Ascending aorta (tissue), 2 donors: Measurements from ENCODE around the gene RIMKLA. TPM values are rescaled to one million over a fixed set of nuclear protein-coding genes. Genes with fewer than 3 reads are reported as not detected.

ENCODE experiments used
- DNase-seq, 2 donors: peaks; one replicate each; pipeline ENCODE4 v3.0.0-alpha.2; 2019; ENCODE audit warnings: low spot score in 2 of 2
- H3K27ac ChIP-seq, 2 donors: fragments of 200-600 bp; sonication (generic); one replicate each; pipeline ENCODE4 v1.5.1; 2016 to 2017; ENCODE audit warnings: mild to moderate bottlenecking in 1 of 2
- H3K27me3 ChIP-seq: fragments of 200-600 bp; sonication (generic); one replicate; pipeline ENCODE4 v1.5.1; 2017
- H3K36me3 ChIP-seq, 2 donors: fragments of 200-600 bp; sonication (generic); one replicate each; pipeline ENCODE4 v1.5.1; 2016
- H3K4me1 ChIP-seq, 2 donors: fragments of 200-600 bp; sonication (generic); one replicate each; pipeline ENCODE4 v1.5.1; 2016 to 2017; ENCODE audit warnings: mild to moderate bottlenecking in 1 of 2
- H3K4me3 ChIP-seq, 2 donors: fragments of 200-600 bp; sonication (generic); one replicate each; pipeline ENCODE4 v1.5.1; 2016 to 2017; ENCODE audit warnings: mild to moderate bottlenecking in 1 of 2
- H3K9me3 ChIP-seq, 2 donors: fragments of 200-600 bp; sonication (generic); one replicate each; pipeline ENCODE4 v1.5.1; 2016
- intact Hi-C: fragments of 100-400 bp; cut with DNase I; formaldehyde crosslinking; loops from one replicate; pipeline ENCODE4 v1.15.1; 2023
- total RNA-seq: library from RNA; depleted of rRNA; stranded (reverse); fragments of >200 nt; gene quantifications from one replicate; pipeline ENCODE4 v1.1.0, GENCODE V29; 2016
- TF ChIP-seq, protein P1 (sequence below), 3 experiments: fragments of 200-600 bp in 2 of 3; fragments of 450-650 bp in 1 of 3; sonication (generic) in 2 of 3; IDR thresholded peaks; one replicate each; pipeline ENCODE4 v1.5.1; 2016 to 2019; ENCODE audit warnings: antibody characterized with exemption in 3 of 3, mild to moderate bottlenecking in 1 of 3, moderate library complexity in 1 of 3

Gene RIMKLA
- total RNA-seq, 1 donor from 2014 or later: 2.7 TPM

DNA sequence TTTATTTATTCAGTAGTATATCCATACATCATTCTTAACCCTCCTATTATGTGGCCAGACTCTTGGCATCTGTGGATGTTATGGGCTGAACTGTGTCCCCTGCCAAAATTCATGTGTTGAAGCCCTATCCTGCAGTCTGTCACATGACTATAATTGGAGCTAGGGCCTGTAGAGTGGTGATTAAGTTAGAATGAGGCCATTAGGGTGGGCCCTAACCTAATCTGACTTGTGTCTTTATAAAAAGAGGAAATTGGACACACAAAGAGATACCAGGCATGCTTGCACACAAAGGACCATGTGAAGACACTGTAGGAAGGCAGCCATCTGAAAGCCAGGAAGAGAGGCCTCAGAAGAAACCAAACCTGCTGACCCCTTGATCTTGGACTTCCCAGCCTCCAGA lies 68.7 kb downstream of the RIMKLA start:
- no peaks in the 10 kb centered on the region for H3K36me3 ChIP-seq
- no peaks in the 10 kb centered on the region for H3K27me3 ChIP-seq
- TF ChIP-seq, protein P1, sequence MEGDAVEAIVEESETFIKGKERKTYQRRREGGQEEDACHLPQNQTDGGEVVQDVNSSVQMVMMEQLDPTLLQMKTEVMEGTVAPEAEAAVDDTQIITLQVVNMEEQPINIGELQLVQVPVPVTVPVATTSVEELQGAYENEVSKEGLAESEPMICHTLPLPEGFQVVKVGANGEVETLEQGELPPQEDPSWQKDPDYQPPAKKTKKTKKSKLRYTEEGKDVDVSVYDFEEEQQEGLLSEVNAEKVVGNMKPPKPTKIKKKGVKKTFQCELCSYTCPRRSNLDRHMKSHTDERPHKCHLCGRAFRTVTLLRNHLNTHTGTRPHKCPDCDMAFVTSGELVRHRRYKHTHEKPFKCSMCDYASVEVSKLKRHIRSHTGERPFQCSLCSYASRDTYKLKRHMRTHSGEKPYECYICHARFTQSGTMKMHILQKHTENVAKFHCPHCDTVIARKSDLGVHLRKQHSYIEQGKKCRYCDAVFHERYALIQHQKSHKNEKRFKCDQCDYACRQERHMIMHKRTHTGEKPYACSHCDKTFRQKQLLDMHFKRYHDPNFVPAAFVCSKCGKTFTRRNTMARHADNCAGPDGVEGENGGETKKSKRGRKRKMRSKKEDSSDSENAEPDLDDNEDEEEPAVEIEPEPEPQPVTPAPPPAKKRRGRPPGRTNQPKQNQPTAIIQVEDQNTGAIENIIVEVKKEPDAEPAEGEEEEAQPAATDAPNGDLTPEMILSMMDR (IDR thresholded peaks at IDR 0.05): no peak
- no peak overlapping the region for H3K4me3 ChIP-seq
- intact Hi-C loops: no loop called here
- no peaks in the 10 kb centered on the region for H3K4me1 ChIP-seq
- no peaks in the 10 kb centered on the region for H3K9me3 ChIP-seq
- DNase-seq: no peak
- H3K27ac ChIP-seq: no peak overlapping the region

DNA sequence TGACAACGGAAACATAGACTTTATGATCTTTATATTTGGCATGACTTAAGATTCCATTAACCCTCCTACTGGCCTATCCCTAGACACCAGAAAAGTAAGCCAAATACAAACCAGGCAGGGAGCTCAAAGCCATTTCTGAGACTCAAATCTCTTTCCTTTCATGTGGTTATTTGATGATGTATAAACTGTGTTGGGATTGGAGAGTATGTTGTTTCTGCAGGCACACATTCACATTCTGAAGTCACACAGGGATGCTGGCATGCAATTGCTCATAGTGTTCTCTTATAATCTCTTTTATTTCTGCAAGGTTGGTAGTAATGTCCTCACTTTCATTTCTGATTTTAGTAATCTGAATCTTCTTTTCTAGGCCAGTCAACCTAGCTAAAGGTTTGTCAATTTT lies 69.5 kb downstream of the RIMKLA start:
- H3K27ac ChIP-seq: no peak overlapping the region
- no peak overlapping the region for H3K4me3 ChIP-seq
- TF ChIP-seq, protein P1 (IDR thresholded peaks at IDR 0.05): no peak
- H3K9me3 ChIP-seq: no peaks in the 10 kb centered on the region
- no peak for DNase-seq
- intact Hi-C loops: loop anchor here (10.0 kb wide), 1 partner anchor 395 kb away; the partner anchor contains the start of gene ZNF691
- no peaks in the 10 kb centered on the region for H3K27me3 ChIP-seq
- no peaks in the 10 kb centered on the region for H3K4me1 ChIP-seq
- H3K36me3 ChIP-seq: no peaks in the 10 kb centered on the region

DNA sequence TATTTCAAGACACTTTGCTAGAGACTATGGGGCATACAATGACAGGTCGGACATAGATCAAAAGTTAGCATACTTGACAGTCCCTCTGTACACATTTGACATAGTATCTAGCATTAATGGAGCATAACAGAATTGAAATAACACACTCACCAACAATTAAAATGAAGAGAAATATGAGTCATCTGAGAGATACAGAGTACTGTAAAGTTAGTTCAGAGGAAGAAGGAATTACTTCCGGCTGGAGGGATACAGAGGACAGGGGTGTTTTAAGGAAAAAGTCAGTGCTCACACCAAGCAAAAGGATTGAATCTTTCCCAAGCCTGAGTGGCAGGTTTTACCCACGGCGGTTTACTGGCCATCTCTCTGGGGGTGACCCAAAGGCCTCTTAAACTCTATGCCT lies 72.8 kb downstream of the RIMKLA start:
- Histone ChIP-seq H3K9me3 (no peaks in the 10 kb centered on the region), H3K4me1 (peaks cover 0 to 12% of the 10 kb centered on the region in 2 donors), H3K36me3 (no peaks in the 10 kb centered on the region), H3K27ac (no peak overlapping the region), H3K27me3 (no peaks in the 10 kb centered on the region), H3K4me3 (no peak overlapping the region)
- TF ChIP-seq, protein P1 (IDR thresholded peaks at IDR 0.05): no peak
- intact Hi-C loops: loop anchor here (10.0 kb wide), 1 partner anchor 391 kb away; the partner anchor contains the start of gene ZNF691
- no peak for DNase-seq

DNA sequence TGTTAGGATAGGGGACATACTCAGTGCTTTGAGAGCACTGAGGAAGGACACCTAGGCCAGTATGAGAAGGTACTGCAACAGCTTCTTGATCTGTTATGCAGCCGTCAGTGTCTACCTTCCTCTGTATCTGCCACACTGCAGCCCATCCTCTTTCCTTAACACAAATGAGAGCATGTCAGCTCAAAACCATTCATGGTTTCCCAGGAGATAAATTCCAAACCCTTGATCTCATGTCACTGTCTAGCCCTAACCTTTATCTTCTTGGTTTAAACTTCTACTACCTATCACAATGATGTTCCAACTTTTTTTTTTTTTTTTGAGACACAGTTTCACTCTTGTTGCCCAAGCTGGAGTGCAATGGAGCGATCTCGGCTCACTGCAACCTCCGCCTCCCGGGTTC lies 73.8 kb downstream of the RIMKLA start:
- TF ChIP-seq, protein P1 (IDR thresholded peaks at IDR 0.05): no peak
- Histone ChIP-seq H3K27ac (no peak overlapping the region), H3K4me3 (no peak overlapping the region), H3K27me3 (no peaks in the 10 kb centered on the region), H3K9me3 (no peaks in the 10 kb centered on the region), H3K4me1 (peaks cover 0 to 12% of the 10 kb centered on the region in 2 donors), H3K36me3 (peaks cover 1 to 5% of the 10 kb centered on the region in 2 donors)
- DNase-seq: no peak
- intact Hi-C loops: loop anchor here (10.0 kb wide), 1 partner anchor 390 kb away; the partner anchor contains the start of gene ZNF691

DNA sequence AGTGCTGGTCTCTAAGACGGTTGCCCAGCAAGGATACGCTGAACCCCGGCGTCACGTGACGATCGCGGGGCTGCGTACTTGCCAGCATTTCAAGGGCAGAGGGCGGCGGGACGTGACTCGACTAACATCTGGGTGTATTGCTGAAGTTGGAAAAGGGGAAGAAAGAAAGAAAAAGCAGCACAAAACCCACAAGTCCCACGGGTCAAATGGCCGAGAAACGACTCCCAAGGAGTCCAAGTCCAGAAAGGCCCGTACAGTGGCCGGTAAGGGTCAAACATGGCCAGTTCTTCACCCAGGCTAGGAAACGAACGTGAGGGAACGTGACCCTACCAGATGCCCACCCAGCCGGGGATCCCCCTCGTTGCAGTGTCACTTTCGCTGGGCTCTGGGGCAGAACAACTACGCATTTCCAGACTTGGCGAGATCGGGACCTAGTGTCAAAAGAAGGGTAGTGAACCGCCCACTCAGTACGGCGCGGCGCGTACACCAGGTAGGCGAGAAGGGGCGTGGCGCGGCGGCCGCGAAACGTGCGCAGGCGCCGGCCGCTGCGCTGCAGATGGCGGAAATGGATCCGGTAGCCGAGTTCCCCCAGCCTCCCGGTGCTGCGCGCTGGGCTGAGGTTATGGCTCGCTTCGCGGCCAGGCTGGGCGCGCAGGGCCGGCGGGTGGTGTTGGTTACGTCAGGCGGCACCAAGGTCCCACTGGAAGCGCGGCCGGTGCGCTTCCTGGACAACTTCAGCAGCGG lies 75.6 kb downstream of the RIMKLA start, which contains the start of the genes PPCS and ZMYND12:
TSS of gene PPCS (plus strand) at position 534 of the 744 bp plus-strand sequence. CDS start at position 557, 23 bp downstream.
TSS of gene ZMYND12 (minus strand) at position 13 of the 744 bp plus-strand sequence. CDS start 25 bp downstream, outside the sequence.
- no peaks in the 10 kb centered on the region for H3K9me3 ChIP-seq
- intact Hi-C loops: loop anchor here (1.0 to 10.0 kb wide), 3 partner anchors 121 to 389 kb away; partner anchors contain the start of genes C1orf50, FOXJ3, P3H1 and ZNF691
- H3K36me3 ChIP-seq: peaks cover 14 to 17% of the 10 kb centered on the region in 2 donors
- H3K27me3 ChIP-seq: no peaks in the 10 kb centered on the region
- TF ChIP-seq, protein P1 (IDR thresholded peaks at IDR 0.05): peak in 1 of 3 experiments; percentile 14
- peak within 1 kb of the TSS; percentile 84 to 88 for H3K27ac ChIP-seq
- peak; percentile 59 to 92 for DNase-seq
- peak within 1 kb of the TSS; percentile 81 to 89 for H3K4me3 ChIP-seq
- peaks cover 0 to 12% of the 10 kb centered on the region in 2 donors for H3K4me1 ChIP-seq
